HUES64 (cell line): ENCODE measurements around the gene TESK2.

Experiments used
- H3K27ac ChIP-seq: 2 replicates; pipeline ENCODE4 v1.7.0; 2013; ENCODE audit warnings: low read depth, low read length, inconsistent platforms
- H3K27me3 ChIP-seq: 2 replicates; pipeline ENCODE4 v1.6.1; 2013; ENCODE audit warnings: mild to moderate bottlenecking, low read length; ENCODE audit not compliant: insufficient read depth
- H3K36me3 ChIP-seq: 2 replicates; pipeline ENCODE4 v1.6.1; 2013; ENCODE audit warnings: mild to moderate bottlenecking, low read length; ENCODE audit not compliant: insufficient read depth
- H3K4me1 ChIP-seq: 2 replicates; pipeline ENCODE4 v1.6.1; 2013; ENCODE audit warnings: mild to moderate bottlenecking, low read length, moderate library complexity; ENCODE audit not compliant: insufficient read depth
- H3K4me3 ChIP-seq: 2 replicates; pipeline ENCODE4 v1.5.1; 2013; ENCODE audit warnings: mild to moderate bottlenecking, low read length, moderate library complexity
- H3K9ac ChIP-seq: 2 replicates; pipeline ENCODE4 v1.6.1; 2013; ENCODE audit warnings: mild to moderate bottlenecking, low read depth, low read length
- H3K9me3 ChIP-seq: 2 replicates; pipeline ENCODE4 v1.6.1; 2013; ENCODE audit warnings: low read depth, low read length; ENCODE audit not compliant: insufficient read depth
- WGBS: fragments of 150-250, 120-280 bp; methylation state at CpG from one replicate; pipeline ENCODE4 v1.1.7; 2013; ENCODE audit warnings: missing lambda C conversion rate; 5-methylcytosine and 5-hydroxymethylcytosine counted together

Gene TESK2

DNA sequence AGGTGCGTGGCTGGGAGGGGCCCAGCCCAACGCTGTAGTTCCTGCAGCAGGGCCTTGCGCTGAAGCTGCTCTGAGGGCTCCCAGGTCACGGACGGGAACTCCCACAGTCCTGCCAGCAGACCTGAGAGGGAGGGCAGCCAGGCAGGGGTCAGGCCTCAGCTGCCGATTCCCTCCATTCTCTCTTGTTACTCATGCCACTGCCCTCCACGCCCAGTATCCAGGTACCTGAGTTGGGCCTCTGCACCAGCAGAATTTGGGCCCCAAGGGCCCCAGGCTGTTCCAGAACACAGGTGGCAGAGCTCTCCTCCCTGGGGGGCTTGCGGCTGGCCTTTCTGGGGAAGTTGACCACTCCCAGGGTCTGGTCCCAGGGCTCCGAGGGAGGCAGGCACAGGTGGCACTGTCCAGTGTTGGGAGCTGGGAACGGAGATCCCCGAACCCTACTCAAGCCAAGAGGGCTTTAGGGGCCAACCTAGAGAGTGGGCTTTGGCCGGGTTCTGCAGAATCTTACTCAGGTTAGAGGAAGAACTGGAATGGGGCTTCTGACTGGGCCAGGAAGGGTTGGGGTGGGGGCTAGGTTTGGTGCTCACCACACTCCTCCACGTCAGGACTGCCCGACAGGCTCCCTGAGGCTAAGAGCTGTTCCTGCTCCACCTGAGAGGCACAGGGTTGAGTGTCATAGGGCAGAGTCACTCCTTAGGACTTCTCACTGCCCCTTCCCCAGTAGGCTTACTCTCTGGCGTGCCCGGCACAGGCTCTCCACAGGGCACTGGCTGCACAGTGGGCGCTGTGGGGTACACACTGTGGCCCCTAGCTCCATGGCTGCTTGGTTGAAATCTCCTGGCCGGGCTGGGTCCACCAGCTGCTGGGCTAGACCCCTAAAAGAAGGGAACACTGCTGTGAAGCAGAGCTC, 159.3 kb downstream of the TESK2 start:
- WGBS = 97% methylated on average over 18 of the region's 18 CpGs
- peaks cover 27% of the 10 kb centered on the region for H3K4me1 ChIP-seq

DNA sequence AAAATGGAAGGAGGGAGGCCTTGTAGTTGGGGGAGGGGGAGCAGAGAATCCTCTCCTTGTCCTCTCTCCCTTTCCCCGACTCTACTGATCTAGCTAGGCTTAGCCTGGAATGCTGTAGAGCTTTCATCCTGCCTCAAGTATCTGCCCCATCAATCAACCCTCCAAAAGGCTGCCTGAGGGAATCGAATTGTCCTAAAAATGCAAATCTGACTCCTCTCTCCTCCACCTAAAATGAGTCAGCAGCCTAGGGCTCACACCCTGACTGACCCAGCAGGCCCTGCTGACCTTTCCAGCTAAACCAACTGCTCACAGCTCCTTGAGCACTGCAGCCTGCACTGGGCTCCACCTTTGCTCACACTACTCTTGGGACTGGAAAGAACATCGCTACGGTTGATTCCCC, 161.5 kb downstream of the TESK2 start:
- 50% methylated on average over 4 of the region's 4 CpGs for WGBS
- Histone ChIP-seq H3K9ac (no peak overlapping the region), H3K9me3 (no peaks in the 10 kb centered on the region), H3K4me1 (peaks cover 20% of the 10 kb centered on the region), H3K36me3 (peaks cover 43% of the 10 kb centered on the region), H3K27ac (peak overlapping the region; percentile 74; the same call in 1 of the 2 replicates), H3K27me3 (no peaks in the 10 kb centered on the region), H3K4me3 (no peak overlapping the region)

More for the DNA sequence above, 159.3 kb downstream of the TESK2 start:
- Histone ChIP-seq H3K4me3 (no peak overlapping the region), H3K27ac (no peak overlapping the region), H3K9me3 (no peaks in the 10 kb centered on the region), H3K27me3 (no peaks in the 10 kb centered on the region), H3K36me3 (peaks cover 48% of the 10 kb centered on the region), H3K9ac (no peak overlapping the region)

DNA sequence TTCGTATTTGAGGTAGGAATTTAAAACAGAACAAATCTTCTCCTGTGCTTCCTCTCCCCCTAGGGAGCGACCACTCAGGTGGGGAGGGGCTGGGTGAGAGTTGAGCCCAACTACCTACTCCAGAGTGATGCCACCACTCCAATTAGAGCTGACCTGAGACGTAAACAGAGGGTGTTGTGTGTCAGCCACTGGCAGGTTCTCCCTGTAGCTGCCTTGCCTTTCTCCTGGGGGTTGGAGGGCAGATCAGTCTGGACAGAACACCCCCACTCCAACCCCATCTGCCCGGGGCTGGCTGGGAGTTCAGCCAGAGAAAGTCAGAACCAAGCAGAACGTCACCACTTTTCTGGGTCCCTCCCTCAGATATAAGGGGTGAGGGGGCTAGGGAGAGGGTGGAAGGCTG, 162.3 kb downstream of the TESK2 start:
- Histone ChIP-seq H3K4me3 (peak overlapping the region; percentile 35; the same call in 1 of the 2 replicates), H3K4me1 (peaks cover 20% of the 10 kb centered on the region), H3K36me3 (peaks cover 35% of the 10 kb centered on the region), H3K27ac (0 out of 2 replicates have a peak overlapping the region, but pooled peaks have one; percentile 7), H3K9me3 (no peaks in the 10 kb centered on the region), H3K9ac (no peak overlapping the region; the same call in 1 of the 2 replicates), H3K27me3 (no peaks in the 10 kb centered on the region)
- 69% methylated on average over 3 of the region's 5 CpGs for WGBS

DNA sequence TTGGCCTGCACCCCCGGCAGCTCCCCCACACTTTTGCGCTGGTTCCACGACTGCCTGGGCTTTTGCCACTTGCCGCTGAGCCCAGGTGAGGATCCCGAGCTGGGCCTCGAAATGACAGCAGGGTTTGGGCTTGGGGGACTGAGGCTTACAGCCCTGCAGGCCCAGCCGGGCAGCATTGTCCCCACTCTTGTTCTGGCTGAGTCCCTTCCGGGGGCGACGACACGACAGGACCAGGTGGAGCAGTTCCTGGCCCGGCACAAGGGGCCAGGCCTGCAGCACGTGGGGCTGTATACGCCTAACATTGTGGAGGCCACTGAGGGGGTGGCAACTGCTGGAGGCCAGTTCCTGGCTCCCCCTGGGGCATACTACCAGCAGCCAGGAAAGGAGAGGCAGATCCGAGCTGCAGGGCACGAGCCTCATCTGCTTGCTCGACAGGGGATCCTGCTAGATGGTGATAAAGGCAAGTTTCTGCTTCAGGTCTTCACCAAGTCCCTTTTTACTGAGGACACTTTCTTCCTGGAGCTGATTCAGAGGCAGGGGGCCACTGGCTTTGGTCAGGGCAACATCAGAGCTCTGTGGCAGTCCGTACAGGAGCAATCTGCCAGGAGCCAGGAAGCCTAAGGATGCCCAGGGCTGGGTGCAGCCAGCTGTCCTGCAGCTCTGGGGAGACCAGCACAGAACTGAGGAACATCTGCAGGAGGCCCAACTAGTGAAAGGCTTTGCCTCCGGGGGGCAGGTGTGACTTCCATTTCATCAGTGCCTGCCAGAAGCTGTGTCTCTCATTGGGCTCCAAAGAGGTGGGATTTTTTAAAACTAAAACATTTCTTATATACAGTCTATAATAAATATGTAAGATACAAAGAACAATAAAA, 163.1 kb downstream of the TESK2 start:
- peak overlapping the region; percentile 40 for H3K9ac ChIP-seq
- 87% methylated on average over 19 of the region's 19 CpGs for WGBS
- H3K36me3 ChIP-seq = peaks cover 27% of the 10 kb centered on the region
- H3K4me1 ChIP-seq = peaks cover 20% of the 10 kb centered on the region
- peak overlapping the region; percentile 35; the same call in 1 of the 2 replicates for H3K4me3 ChIP-seq
- no peaks in the 10 kb centered on the region for H3K27me3 ChIP-seq
- H3K27ac ChIP-seq = peak overlapping the region; percentile 48
- H3K9me3 ChIP-seq = no peaks in the 10 kb centered on the region

DNA sequence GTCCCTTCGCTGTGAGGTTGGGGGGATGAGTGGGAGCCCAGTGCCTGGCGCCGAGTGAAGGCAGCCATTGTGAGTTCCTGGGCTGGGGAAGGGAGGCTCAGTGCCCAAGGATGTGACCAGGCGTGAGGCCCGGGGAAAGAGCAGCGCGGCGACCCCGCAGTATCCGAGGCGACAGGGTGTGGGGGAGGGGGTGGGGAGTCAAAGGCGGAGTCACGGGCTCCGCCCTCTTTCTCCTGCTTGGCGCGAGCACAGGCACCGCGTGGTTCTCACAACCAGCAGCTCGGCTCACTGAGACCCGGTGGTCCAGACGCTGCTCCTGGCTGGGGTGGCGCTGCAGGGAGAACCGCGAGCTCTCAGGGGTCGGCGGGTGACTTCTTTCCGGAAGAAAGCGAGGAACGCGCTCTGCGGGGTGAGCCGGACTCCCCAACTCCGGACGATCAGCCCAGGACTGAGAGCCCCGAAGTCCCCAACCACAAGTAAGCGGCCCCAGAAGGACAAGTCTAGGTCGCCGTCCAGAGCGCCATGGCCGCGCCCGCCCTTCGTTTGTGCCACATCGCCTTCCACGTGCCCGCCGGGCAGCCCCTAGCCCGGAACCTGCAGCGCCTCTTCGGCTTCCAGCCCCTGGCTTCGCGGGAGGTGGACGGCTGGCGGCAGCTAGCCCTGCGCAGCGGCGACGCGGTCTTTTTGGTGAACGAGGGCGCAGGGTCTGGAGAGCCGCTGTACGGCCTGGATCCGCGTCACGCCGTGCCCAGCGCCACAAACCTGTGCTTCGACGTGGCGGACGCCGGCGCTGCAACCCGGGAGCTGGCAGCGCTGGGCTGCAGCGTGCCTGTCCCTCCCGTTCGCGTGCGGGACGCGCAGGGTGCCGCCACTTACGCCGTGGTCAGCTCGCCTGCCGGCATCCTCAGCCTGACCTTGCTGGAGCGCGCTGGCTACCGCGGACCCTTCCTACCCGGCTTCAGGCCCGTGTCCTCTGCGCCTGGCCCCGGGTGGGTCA, 164.0 kb downstream of the TESK2 start, which contains the start of gene HPDL:
TSS of gene HPDL (plus strand) at position 269 of the 997 bp plus-strand sequence. CDS start at position 523, 254 bp downstream.
- H3K4me3 ChIP-seq = peak within 1 kb of the TSS; percentile 35
- H3K36me3 ChIP-seq = peaks cover 18% of the 10 kb centered on the region
- peaks cover 27% of the 10 kb centered on the region for H3K4me1 ChIP-seq
- H3K27ac ChIP-seq = peak within 1 kb of the TSS; percentile 48
- WGBS = 85% methylated on average over 96 of the region's 96 CpGs
- peak within 1 kb of the TSS; percentile 40 for H3K9ac ChIP-seq
- H3K27me3 ChIP-seq = no peaks in the 10 kb centered on the region
- no peaks in the 10 kb centered on the region for H3K9me3 ChIP-seq

DNA sequence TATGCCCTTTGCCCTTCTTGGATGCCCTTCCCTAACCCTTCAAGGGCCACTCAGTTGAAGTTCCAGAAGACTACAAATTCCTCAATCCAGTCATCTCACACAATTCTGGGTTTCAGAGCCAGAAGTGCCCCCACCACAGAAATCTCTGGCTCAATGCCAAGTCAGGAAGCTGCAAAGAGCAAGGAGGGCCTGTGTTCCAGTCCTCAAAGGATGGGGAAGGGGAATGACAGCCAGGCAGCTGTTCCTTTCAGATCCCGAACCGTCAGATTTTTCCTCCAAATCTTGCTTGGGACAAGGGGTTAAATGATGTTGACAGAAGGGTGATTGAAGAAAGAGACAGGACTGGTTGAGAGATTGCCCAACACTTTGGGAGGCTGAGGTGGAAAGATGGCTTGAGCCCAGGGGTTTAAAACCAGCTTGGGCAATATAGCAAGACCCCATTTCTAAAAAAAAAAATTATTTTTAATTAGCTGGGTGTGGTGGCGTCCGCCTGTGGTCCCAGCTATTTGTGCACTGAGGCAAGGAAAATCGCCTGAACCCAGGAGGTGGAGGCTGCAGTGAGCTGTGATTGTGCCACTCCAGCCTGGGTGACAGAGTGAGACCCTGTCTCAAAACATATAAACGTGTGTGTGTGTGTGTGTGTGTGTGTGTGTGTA, 165.0 kb downstream of the TESK2 start:
- Histone ChIP-seq H3K9me3 (no peaks in the 10 kb centered on the region), H3K4me3 (peak overlapping the region; percentile 35; the same call in 1 of the 2 replicates), H3K36me3 (peaks cover 8% of the 10 kb centered on the region), H3K27me3 (no peaks in the 10 kb centered on the region), H3K4me1 (peaks cover 36% of the 10 kb centered on the region), H3K9ac (peak overlapping the region; percentile 25), H3K27ac (no peak overlapping the region)
- WGBS = 93% methylated on average over 5 of the region's 6 CpGs

DNA sequence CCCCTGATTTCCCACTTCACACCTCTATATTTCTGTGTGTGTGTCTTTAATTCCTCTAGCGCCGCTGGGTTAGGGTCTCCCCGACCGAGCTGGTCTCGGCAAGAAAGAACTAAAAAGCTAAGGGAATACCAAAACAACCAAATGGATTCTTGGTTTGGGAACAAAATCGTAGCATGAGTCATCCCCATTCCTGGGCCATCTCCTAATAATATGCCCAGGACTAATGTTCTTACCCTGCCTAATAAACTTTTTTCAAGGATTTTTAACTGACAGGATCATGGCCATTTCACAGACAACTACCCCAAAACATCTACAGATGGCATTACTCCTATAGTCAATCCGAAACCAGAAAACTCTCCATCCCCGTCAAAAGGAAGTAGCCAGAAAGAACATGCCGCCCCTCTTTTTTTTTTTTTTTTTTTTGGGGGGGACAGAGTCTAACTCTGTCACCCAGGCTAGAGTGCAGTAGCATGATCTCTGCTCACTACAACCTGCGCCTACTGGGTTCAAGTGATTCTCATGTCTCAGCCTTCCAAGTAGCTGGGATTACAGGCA, 168.4 kb downstream of the TESK2 start:
- Histone ChIP-seq H3K9ac (no peak overlapping the region), H3K4me1 (peaks cover 26% of the 10 kb centered on the region), H3K9me3 (no peaks in the 10 kb centered on the region), H3K36me3 (no peaks in the 10 kb centered on the region), H3K27me3 (no peaks in the 10 kb centered on the region), H3K4me3 (no peak overlapping the region), H3K27ac (0 out of 2 replicates have a peak overlapping the region, but pooled peaks have one; percentile 52)
- 86% methylated on average over 10 of the region's 10 CpGs for WGBS

DNA sequence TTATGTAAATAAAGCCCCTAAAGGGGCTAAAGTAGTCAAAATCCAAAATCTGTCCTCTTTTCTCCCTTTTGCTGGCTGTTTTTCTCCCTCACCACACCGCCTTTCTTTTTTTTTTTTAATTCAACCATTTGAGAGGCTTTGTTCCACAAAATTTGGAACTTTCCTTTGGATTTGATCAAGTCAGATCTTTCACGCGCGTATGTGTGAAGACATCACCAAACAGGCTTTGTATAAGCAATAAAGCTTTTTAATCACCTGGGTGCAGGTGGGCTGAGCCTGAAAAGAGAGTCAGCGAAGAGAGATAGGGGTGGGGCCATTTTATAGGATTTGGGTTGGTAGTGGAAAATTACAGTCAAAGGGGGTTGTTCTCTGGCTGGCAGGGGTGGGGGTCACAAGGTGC, 169.5 kb downstream of the TESK2 start:
- 44% methylated on average over 5 of the region's 5 CpGs for WGBS
- Histone ChIP-seq H3K4me3 (no peak overlapping the region), H3K27me3 (no peaks in the 10 kb centered on the region), H3K36me3 (no peaks in the 10 kb centered on the region), H3K27ac (peak overlapping the region; percentile 85), H3K9ac (peak overlapping the region; percentile 63), H3K4me1 (peaks cover 28% of the 10 kb centered on the region), H3K9me3 (no peaks in the 10 kb centered on the region)

DNA sequence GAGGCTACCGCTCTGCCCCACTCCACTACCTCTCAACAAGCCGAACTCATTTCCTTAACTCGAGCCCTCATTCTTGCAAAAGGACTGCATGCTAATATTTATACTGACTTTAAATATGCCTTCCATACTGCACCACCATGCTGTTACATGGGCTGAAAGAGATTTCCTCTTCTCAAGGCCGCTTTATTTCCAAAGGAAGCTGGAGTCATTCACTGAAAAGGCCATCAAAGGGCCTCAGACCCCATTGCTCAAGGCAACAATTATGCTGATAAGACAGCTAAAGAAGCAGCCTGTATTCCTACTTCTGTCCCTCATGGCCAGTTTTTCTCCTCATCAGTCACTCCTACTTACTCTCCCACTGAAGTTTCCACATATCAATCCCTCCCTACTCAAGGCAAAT, 171.2 kb downstream of the TESK2 start:
- Histone ChIP-seq H3K27ac (no peak overlapping the region), H3K4me1 (peaks cover 28% of the 10 kb centered on the region), H3K4me3 (no peak overlapping the region), H3K9me3 (no peaks in the 10 kb centered on the region), H3K36me3 (no peaks in the 10 kb centered on the region), H3K27me3 (no peaks in the 10 kb centered on the region), H3K9ac (no peak overlapping the region)
- WGBS = 83% methylated on average over 4 of the region's 4 CpGs
